ENCODE measurements around the gene LRFN2. TPM values are rescaled to one million over a fixed set of nuclear protein-coding genes. Genes with fewer than 3 reads are reported as not detected.

LRFN2 gene
- polyA plus RNA-seq, 3 donors = not detected

DNA sequence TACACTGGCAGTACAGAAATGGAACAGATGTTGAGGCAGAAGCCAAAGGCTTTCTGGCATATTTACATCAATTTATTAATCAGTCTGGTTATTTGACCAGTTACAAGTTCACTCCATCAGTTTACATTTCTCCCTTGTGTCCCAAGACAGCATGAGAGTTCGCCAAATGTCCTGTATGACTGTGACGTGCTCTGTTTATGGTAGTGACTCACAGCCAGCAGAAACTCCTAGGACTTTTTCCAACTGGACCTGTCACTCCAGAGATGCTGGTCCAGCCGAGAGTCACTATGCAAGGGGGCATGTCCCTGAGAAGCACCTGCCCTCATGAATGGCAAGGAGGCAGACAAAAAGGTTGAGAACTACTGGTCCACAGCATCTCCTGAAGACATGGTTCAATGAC, 160.0 kb downstream of the LRFN2 start:
- H3K36me3 Mint-ChIP-seq = no peaks in the 10 kb centered on the region
- no peaks in the 10 kb centered on the region for H3K9me3 Mint-ChIP-seq
- WGBS (ENCODE audit: insufficient coverage) = 84% methylated on average over 2 of the region's 3 CpGs
- H3K27ac Mint-ChIP-seq = no peak overlapping the region
- H3K4me2 ChIP-seq (replicated peaks; ENCODE audit: extremely low read depth, low read length, poor library complexity, severe bottlenecking) = no peak overlapping the region
- H3K9ac ChIP-seq (ENCODE audit: insufficient read depth, low read length, poor library complexity, severe bottlenecking) = no peak overlapping the region
- no peak overlapping the region for H3K4me3 ChIP-seq (replicated peaks in 1 of 3; ENCODE audit: low read depth in 2 of 3, low read length in 3 of 3)
- H3K4me1 ChIP-seq (ENCODE audit: control insufficient read depth in 1 of 2, insufficient read depth in 2 of 2, low read length in 2 of 2) = no peaks in the 10 kb centered on the region
- no peaks in the 10 kb centered on the region for H3K27me3 ChIP-seq (ENCODE audit: control insufficient read depth in 2 of 2, insufficient read depth in 2 of 2, low read length in 2 of 2)
- no peak overlapping the region for H2AFZ ChIP-seq (ENCODE audit: insufficient read depth, low read depth, low read length, poor library complexity, severe bottlenecking)
- no peaks in the 10 kb centered on the region for H3K4me1 Mint-ChIP-seq
- TF ChIP-seq, protein P1, sequence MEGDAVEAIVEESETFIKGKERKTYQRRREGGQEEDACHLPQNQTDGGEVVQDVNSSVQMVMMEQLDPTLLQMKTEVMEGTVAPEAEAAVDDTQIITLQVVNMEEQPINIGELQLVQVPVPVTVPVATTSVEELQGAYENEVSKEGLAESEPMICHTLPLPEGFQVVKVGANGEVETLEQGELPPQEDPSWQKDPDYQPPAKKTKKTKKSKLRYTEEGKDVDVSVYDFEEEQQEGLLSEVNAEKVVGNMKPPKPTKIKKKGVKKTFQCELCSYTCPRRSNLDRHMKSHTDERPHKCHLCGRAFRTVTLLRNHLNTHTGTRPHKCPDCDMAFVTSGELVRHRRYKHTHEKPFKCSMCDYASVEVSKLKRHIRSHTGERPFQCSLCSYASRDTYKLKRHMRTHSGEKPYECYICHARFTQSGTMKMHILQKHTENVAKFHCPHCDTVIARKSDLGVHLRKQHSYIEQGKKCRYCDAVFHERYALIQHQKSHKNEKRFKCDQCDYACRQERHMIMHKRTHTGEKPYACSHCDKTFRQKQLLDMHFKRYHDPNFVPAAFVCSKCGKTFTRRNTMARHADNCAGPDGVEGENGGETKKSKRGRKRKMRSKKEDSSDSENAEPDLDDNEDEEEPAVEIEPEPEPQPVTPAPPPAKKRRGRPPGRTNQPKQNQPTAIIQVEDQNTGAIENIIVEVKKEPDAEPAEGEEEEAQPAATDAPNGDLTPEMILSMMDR (IDR thresholded peaks at IDR 0.05) = no peak
- intact Hi-C loops (cut with micrococcal nuclease) = no loop called here
- H4K20me1 ChIP-seq (ENCODE audit: insufficient read depth, low read length) = no peaks in the 10 kb centered on the region
- peaks cover 0 to 3% (median 0%) of the 10 kb centered on the region in 3 donors for H3K27me3 Mint-ChIP-seq (ENCODE audit: low read depth in 3 of 3)
- no peaks in the 10 kb centered on the region for H3K79me2 ChIP-seq (ENCODE audit: insufficient read depth, low read length)
- H3K36me3 ChIP-seq (replicated peaks in 1 of 2; ENCODE audit: control insufficient read depth in 1 of 2, insufficient read depth in 2 of 2, low read length in 2 of 2) = no peaks in the 10 kb centered on the region
- H3K4me3 Mint-ChIP-seq = no peak overlapping the region
- H3K27ac ChIP-seq (ENCODE audit: low read depth in 1 of 2, low read length in 2 of 2) = no peak overlapping the region
- no peak for DNase-seq
- H3K9me3 ChIP-seq (replicated peaks in 1 of 2; ENCODE audit: control insufficient read depth in 1 of 2, insufficient read depth in 1 of 2, low read length in 2 of 2) = no peaks in the 10 kb centered on the region

DNA sequence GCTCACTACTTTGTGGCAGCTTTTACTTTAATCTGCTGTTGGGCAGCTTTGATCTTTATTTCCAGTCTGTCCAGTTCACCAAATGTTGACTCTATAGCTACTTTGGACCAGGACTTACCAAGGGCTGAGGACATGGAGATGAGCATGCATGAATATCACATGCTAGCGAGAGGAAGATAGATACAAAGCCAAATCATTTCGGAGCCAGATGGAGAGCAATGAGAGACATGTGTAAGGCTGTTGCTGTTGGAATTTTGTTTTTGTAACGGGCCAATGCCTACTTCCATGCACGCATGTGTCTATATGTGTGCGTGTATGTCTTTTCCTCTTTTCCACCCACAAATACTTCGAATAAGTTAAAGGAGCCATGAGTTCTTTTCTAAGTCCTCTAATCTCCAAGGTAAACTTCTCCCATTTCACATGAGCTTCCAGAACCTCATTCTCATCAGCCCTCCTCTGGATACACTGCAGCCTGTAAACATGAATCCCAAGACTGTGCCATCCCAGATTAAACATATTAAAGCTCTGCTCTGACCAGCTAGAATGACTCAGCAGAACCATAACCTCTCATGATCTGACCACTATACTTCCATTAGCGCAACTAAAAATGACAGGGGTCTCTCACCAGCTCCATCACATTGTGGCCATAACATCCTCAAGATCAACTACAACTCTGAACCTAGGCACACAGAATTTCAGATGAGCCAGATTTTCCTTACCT, 160.7 kb downstream of the LRFN2 start:
- intact Hi-C loops (cut with micrococcal nuclease) = no loop called here
- Histone ChIP-seq H3K4me2 (replicated peaks; ENCODE audit: extremely low read depth, low read length, poor library complexity, severe bottlenecking) (no peak overlapping the region), H3K9me3 (replicated peaks in 1 of 2; ENCODE audit: control insufficient read depth in 1 of 2, insufficient read depth in 1 of 2, low read length in 2 of 2) (no peaks in the 10 kb centered on the region), H3K4me3 (replicated peaks in 1 of 3; ENCODE audit: low read depth in 2 of 3, low read length in 3 of 3) (no peak overlapping the region), H3K9ac (ENCODE audit: insufficient read depth, low read length, poor library complexity, severe bottlenecking) (no peak overlapping the region), H3K4me1 (ENCODE audit: control insufficient read depth in 1 of 2, insufficient read depth in 2 of 2, low read length in 2 of 2) (no peaks in the 10 kb centered on the region), H4K20me1 (ENCODE audit: insufficient read depth, low read length) (no peaks in the 10 kb centered on the region), H3K27ac (ENCODE audit: low read depth in 1 of 2, low read length in 2 of 2) (no peak overlapping the region), H3K79me2 (ENCODE audit: insufficient read depth, low read length) (no peaks in the 10 kb centered on the region), H3K36me3 (replicated peaks in 1 of 2; ENCODE audit: control insufficient read depth in 1 of 2, insufficient read depth in 2 of 2, low read length in 2 of 2) (no peaks in the 10 kb centered on the region), H3K27me3 (ENCODE audit: control insufficient read depth in 2 of 2, insufficient read depth in 2 of 2, low read length in 2 of 2) (no peaks in the 10 kb centered on the region), H2AFZ (ENCODE audit: insufficient read depth, low read depth, low read length, poor library complexity, severe bottlenecking) (no peak overlapping the region)
- DNase-seq = no peak
- Mint-ChIP-seq H3K4me3 (no peak overlapping the region), H3K36me3 (no peaks in the 10 kb centered on the region), H3K27me3 (ENCODE audit: low read depth in 3 of 3) (peaks cover 0 to 3% (median 0%) of the 10 kb centered on the region in 3 donors), H3K9me3 (no peaks in the 10 kb centered on the region), H3K4me1 (no peaks in the 10 kb centered on the region), H3K27ac (no peak overlapping the region)
- 100% methylated on average over 4 of the region's 7 CpGs for WGBS (ENCODE audit: insufficient coverage)
- TF ChIP-seq, protein P1 (IDR thresholded peaks at IDR 0.05) = no peak

Data from CD14-positive monocyte (primary cell).